NCI-H510A (cell line): ENCODE measurements around the gene KRT4.
A peak's percentile ranks its signal among the peaks of the same experiment; 100 is the strongest.
"Not testable (repeated sequence)": the region's sequence is repeated elsewhere in the genome, so short reads cannot be mapped to it uniquely, and the experiment has no call there.

ENCODE experiments used
- DNase-seq: peaks from one replicate; lab custom pipeline; 2025; lab: John Stamatoyannopoulos, UW

The KRT4 gene

DNA sequence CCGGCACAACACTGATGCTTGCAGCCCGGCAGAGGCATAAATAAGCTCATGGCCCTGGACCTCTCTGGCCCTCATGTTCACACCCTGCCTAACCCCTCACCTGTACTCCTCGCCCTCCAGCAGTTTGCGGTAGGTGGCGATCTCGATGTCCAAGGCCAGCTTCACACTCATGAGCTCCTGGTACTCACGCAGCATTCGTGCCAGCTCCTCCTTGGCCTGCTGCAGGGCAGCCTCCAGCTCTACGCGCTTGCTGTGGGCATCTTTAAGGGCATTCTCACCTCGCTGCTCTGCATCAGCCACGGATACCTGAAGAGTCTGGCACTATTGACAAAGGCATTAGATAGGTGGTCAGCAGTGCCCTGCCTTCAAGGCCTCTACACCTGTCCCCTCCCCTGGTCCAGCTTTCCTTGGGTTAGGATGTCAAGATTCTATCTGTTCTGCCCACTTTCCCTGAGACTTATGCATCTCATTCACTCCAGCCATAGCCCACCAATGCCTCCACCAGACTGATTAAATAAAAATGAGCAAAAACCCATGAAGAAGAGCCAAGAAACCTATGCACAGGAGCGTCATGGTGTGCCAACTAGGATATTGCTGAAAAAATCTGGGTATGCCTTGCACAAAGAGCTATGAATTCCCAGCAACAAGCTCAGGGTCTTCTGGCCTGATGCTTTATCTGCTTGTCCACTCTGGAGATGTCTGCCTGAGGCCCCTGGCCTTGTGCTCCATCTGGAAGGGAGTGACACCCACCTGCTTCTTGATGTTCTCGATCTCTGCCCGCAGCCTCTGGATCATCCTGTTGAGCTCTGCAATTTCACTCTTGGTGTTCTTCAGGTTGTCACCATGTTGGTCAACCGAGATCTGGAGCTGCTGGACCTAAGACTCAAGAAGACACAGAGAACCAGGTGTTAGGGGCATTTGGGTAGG is 6.1 kb downstream of the KRT4 start:
- no peak for DNase-seq

DNA sequence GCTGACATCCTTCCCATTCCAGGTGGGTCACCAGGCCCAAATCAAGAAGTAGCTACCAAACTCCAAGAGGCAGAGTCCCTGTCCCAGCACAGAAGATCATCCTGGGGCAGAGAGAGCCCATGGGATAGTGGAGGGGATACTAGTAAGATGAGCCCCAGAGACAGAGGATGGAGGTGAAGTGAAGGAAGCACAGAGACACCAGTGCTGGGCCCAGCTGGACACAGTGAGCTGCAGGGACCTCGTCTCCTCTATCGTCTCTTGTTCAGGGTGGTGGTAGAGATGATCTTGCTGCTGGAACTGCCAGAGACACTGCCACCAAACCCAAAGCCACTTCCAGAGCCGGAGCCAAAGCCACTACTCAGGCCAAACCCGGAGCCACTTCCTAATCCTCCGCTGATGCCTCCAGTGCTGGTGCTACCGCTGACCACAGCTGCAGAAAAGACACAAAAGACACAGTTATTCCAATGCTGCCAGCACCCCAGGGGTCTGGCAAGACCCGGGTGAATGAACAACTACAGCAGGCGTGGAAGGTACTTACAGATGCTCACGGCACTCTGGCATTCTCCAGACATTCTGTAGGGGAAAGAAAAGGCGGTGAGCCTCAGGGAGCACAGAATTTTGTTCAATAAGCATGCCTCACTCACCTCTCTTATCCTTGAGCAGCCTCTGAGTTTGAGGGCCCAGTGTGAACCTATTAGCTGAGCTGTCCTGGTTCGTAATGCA is 6.9 kb downstream of the KRT4 start:
- no peak for DNase-seq

DNA sequence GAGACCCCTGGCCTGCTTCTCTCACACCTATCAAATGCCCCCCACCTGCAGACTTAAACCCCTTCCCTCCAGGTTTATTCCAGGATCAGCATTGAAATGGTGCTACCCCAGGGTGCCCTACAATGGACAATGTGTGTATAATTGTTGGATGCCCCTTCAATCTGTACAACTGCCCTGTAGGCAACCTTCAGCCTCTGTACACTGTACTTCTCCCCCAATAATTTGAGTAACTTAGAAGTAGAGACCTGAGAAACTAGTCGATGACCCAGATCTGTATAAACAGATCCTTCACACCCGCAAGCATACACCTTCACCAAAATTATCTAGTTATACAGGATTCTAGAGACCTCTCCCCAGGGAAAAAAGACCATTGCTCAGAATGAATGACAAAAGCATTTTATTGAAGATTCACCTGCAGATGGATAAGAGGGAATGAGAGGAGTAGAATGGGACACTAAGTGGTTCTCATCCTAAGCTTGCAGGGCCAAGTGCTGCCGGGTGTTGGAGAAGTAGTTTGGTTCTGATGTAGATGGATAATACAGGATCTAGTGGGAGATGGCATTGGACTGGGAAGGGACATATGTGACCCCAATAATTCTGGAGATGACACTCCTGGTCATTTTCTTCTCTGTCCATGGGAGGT is 7.6 kb downstream of the KRT4 start:
- no peak for DNase-seq

DNA sequence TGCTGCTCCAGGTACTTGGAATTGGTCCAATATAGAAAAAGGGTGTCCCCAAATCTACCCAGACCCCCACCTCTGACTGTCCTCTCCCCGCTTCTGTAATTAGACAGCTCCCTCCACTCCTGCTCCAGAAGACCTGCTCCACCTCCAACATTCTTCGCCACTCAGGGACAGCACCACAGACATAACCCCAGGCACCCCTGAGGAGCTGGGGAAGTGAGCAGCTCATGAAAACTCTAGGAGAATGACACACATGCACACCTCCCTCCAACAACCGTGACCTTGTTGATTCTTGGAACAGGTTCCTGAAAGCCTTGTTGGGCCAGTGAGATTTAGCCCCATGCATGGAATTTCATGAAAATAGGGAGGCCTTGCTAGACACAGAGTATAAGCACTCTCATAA is 8.2 kb downstream of the KRT4 start:
- no peak for DNase-seq

DNA sequence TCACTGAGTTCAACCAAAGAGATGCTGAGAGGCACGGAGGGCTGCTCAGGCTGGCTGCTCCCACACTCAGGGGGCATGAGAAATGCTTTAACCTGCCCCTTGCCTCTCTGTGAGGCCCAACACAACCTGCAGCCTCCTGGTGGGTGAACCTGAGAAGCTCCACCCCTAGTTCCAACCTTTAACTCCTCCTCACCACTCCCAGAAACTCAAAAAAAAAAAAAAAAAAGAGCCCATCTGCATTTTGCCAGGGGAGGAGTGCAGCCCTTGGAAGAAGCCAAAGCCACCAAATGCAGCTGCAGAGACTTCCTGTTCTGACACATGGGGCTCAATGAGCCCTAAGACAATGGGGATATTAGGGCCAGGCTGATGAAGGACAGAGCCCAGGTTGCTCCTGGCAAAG is 8.9 kb downstream of the KRT4 start:
- no peak for DNase-seq

DNA sequence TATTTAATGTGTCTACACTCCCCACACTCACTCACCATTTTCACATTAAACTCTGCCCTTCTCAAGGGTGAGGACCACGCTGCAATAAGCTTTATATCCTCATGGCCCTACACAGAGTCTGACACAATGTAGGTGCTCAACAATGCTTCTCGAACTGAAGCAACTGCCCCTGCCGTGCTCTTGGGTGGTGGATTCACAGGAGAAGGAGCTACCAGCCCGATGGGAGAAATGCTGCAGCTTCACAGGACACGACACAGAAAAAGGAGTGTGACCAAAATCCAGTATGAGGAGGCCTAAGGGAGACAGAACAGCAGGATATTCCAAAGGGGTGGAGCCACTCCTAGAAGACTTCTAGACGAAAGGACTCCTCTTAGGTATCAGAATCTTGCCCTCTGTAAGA is 11.5 kb downstream of the KRT4 start:
- no peak for DNase-seq

DNA sequence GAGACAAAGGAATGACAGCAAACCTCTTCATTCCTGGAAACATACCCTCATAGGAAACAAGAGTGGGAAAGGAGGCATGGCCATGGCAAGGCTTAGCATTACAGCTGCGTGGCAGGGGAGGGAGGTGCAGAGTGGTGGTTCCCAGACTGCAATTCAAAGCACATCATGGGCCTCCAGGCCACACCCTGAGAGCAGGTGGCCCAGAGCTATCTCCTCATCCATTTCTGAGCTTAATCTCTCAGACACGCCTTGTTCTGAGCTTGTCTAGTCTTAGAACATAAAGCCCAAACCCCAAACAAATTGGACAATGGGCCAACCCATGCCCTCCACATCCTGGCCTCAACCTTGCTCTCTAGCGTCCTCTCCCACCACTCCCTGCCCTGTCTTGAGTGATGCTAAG is 12.1 kb downstream of the KRT4 start:
- DNase-seq: no peak

DNA sequence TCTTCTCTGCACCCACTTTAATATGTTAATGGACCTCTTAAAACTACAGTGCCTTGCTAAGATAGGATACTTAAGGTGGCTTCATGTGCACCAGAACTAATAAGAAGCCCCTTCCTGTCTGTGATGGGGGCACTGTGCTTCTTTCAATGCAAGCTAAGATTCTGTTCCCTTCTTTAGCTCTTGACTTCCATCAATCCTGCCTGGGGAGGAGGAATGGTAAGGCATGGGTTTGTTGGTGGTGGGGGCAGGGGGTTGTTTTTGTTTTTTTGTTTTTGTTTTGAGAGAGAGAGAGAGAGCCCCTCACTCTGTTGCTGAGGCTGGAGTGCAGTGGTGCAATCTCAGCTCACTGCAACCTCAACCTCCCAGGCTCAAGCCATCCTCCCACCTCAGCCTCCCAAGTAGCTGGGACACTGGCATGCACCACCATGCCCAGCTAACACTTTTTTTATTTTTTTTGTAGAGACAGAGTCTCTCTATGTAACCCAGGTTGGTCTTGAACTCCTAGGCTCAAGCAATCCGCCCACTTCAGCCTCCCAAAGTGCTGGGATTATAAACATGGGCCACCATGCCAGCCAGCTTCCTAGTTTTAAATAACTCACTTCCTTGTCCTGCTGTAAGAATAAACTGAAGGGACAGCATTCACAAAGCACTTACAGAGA is 13.5 kb downstream of the KRT4 start:
- no peak for DNase-seq

DNA sequence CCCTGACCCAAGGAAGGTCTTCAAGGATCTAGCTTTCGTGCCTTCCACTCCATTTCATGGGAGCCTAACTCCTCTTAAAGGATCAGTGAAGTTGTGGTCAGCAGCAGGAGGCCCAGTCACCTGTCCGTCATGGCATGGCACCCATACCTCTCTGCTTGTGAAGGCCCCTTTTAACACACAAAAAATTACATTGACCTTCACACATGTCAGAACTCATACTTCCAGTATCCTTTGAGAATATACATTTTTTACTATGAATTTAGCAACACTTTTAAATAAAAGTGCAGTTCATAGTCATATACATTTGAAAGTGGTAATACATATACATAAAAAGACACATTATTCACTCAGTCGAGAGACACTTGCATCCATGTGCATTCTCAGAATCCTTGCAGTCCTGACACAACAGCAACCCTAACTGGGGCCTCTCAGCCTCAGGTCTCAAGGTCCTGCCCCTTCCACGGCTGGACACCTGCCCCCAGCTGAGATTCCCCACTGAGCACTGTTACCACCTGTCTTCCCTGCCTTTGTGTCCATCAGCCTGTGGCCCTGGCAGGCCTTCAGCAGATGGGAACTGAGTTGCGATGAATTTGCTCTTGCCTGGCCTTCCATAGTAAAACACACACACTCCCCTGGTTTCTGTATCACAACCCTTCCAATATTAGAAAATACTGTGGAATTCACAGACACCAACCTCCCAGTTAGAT is 14.3 kb downstream of the KRT4 start:
- DNase-seq: no peak

DNA sequence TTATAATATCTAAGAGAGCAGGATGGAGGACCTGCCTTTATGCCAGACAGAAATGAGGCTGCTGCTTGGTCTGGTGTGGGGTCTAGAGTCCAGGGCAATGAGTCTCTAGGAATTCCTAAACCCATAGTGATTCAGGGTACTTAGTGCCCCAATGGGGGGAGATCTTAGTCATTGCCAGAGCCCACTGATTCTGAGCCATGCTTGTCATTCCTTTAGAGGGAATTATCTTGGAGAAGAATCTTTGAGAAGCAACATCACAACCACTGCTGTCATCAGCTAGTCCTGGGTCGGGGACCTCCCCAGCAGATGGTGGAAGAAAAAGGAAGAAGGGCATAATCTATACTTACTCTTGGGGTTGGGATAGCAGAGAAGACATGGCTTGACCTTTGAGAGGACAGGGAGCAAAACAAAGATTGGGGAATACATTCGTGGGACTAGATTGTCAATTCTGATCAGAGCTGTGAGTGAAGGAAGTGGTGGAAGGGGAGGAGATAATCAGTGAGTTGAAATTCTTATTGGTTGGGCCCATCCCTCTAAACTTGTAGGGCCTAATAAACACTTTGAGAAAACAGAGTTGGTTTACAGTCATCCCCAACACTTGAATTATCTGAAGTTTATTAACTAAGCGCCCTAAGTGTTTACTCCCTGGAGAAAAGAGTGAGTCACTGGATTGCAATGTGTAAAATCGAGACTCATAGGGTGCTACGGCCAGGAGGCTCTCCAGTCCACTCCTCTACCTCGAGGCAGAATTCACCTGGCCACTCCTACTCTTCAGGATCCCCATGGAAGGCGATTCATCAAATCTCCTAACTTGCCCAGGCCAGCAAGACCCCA is 15.0 kb downstream of the KRT4 start:
- no peak for DNase-seq

DNA sequence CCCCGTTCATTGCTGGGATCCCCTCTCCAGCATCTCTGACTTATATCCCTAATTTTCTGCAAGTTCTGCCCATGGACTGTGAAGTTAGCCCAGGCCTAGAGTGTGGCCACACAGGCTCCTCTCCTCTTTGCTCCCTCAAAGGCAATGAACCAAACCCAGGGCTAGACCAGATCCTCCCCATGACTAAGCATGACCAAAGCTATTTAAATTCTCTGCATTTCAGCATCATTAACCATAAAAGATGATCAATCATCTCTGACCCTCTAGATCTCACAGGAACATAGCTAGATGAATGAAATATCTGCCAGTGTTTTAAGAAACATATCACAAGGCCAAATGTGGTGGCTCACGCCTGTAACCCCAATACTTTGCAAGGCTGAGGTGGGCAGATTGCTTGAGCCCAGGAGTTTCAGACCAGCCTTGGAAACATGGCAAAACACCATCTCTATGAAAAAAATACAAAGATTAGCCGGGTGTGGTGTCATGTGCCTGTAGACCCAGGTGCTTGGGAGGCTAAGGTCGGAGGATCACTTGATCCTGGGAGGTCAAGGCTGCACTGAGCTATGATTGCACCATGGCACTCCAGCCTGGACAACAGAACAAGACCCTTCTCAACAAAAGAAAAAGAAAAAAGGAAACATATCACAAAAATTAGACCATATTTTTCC is 15.8 kb downstream of the KRT4 start:
- no peak for DNase-seq

DNA sequence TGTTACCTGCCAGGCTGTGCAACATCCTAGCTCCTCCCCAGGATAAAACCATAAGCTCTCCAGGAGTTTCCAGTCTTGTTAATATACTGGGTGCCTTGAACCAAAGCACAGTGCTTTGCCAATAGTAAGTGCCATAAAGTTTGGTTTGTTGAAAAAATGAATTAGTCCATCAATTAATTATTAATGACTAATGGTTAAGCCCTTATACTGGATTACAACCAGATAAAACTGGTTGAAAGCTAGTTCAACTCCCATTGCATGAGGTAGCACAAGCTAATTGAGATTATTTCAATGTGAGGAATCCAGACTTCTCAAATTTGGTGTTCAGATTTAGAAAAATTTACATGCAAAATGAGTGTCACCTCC is 16.4 kb downstream of the KRT4 start:
- no peak for DNase-seq

DNA sequence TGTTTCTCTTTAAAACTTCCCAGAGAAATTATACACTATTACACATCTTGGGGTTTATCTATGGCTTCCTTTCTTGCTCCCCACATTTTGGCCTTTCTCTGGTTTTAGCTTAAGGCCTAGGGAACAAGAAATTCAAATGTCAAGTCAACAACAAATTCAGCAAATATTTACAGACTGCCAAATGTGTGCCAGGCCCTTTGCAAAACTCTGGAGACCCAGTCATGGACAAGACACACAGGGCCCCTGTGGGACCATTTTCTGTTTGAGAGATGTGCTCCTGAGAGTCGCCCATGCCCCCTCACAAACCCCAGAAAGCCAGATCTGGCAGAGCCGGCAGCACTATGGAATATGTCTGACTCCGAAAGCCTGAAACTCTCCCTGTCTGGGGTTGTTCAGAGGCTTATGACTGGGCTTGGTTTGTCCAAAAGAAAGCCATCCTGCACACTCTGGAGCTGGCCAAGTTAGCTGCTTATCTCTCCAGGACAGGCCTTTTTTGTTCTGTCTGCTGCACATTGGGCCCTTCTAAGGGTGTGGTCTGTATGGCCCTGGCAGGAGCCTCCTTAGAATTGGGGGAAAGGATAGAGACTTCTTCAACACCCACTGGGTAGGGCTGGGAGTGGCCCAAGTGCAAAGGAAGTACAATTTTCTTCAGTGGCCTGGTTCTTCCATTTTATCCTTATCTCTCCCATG is 16.9 kb downstream of the KRT4 start:
- DNase-seq: no peak

DNA sequence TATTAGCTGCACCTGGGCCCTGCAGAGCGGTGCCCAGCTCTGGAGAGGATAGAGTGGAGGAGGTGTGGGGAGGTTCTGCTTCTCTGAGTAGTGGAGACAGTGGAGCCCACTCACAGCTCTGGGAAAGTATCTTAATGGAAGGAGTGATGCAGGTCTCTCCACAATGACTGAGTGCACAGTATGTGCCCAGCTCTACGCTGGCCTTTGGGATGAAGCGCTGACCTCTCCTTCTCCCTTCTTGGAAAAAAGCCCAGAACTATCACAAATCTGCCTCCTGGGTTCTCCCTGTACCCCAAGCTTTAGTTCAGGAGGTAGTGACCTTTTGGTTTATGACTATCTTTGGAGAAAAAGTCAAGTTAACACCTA is 17.5 kb downstream of the KRT4 start:
- DNase-seq: no peak

DNA sequence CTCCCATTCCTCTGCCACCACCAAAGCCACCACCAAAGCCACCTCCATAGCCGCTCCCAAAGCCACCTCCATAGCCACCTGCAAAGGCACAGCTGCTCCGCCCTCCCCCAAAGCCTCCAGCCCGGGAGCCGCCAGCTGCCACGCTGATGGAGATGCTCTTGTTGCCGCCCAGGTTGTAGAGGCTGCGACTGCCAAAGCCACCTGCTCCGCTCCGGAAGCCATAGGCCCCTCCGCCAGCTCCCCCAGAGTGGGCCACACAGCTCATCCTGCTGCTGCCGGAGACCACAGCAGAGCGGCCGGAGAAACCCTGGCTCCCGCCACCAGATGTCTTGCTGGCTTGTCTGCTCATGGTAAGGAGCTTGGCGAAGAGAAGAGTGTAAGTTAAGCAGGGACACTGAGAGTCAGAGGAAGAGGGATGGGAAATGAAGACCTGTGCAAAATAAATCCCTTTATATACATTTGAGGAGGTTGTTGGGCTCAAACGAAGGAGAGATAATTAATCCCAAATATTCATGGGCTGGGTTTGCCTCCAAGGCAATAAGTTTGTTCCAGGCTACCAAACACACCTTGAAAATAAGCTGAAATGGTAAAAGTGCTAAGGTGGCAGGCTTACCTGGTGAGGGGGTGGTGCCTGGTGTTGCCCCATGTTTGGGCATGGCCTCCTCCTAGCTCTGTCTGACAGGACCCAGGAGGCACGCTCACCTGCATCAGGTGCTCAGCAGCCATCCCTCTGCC is 18.1 kb downstream of the KRT4 start, which contains the start of gene KRT3:
Gene KRT3, minus strand, starts transcription at position 424 of the 735 bp plus-strand sequence. Its CDS starts 75 bp downstream, at position 349.
- DNase-seq: peak; percentile 24

DNA sequence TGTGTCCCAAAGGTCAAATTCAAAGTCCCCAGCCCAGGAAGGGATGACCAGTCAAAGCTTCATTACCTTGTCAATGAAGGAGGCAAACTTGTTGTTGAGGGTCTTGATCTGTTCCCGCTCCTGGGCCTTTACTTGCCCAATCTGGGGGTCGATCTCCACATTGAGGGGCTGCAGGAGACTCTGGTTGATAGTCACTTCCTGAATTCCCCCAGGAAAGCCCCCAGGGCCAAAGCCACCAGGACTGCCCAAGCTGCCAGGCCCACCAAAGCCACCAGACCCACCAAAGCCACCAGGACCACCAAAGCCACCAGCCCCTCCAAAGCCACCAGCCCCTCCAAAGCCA is 18.6 kb downstream of the KRT4 start:
- not testable (repeated sequence) for DNase-seq

DNA sequence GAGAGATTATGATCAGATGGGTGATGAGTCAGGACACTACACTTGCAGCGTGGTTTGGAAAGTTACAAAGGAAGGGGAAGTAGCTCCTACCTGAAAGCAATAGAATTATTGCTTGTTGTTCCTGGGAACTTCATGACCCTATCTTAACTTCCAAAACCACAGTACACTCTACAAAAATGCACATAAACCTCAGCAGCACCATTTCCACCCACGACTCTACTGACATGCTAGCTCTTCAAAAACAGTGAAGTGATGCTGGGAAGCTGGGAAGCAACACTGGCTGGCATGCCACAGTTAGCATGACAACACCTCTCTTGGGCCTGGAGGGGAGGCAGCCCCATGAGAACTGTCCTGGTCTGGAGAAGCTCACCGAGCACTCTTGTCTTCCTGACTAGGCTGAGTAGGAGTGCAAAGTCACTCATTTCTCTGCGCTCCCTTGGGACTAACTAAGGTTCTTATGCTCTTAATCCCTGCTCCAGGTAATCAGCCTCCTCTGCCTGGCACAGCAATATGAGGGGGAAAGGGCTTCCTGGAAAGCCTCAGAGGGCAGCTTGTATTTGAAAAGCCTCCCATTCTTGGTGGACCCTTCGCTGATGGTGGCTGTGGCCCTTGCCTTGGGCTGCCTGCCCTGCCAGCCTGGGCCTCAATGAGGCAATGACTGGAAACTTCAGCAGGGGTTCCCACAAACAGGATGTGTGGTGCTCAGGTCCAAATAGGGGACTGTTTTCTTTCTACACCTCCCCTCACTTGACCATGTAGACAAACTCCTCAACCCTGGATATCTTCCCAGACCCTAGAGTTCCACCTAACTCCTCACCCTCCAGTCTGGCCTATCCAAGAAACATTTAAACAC is 19.2 kb downstream of the KRT4 start:
- no peak for DNase-seq
